ENCODE results near the gene CAPN7. TPM values are rescaled to one million over a fixed set of nuclear protein-coding genes. Genes with fewer than 3 reads are reported as not detected.

The CAPN7 gene
- total RNA-seq (10 to 100 TPM; 52.8 to 70.8 (median 58.6) TPM), polyA plus RNA-seq (10 to 100 TPM; 12.5 to 15.6 (median 13.2) TPM)

DNA sequence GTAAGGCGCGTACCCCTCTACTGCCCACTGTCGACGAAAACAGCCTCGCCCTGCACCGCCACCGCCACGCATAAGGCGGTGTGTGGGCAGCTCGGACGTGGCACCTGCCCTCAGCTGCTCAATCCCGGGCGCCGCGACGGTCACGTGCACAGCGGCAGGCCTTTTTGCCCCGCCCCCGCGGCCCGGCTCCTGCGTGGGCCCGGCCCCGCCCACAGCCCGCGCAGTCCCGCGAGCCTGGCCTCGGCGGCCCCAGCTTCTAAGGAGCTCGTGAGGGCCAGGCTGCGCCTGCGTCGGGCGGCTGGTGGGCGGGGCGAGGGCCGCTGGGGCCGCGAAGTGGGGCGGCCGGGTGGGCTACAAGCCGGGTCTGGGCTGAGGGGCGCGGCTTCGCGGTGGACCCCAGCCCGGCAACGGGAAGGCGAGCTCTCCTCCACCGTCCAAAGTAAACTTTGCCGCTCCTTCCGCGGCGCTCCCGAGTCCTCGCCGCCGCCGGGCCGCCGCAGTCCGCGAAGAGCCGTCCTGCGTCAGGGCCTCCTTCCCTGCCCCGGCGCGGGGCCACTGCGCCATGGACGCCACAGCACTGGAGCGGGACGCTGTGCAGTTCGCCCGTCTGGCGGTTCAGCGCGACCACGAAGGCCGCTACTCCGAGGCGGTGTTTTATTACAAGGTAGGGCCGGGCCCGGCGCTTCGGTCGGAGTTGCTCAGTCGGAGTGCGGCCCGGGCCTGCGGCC is at the start of gene CAPN7:
Gene CAPN7 (plus strand): TSS at position 313 of the 728 bp plus-strand sequence. CDS start 250 bp downstream, at position 563.
- DNase-seq, result peak; percentile 98
- Histone ChIP-seq H3K27ac (peak within 1 kb of the TSS; percentile 97 to 99 (median 98)), H3K4me3 (peak within 1 kb of the TSS; percentile 90 to 96 (median 94)), H3K36me3 (peaks cover 0 to 16% (median 2%) of the 10 kb centered on the region in 4 donors), H3K9me3 (no peaks in the 10 kb centered on the region), H3K4me1 (peaks cover 0 to 38% (median 30%) of the 10 kb centered on the region in 4 donors), H3K27me3 (no peaks in the 10 kb centered on the region)
- WGBS, 2 donors, result 0 to 1% methylated on average over 92 of the region's 92 CpGs
- intact Hi-C loops (cut with DNase I), result loop anchor here (2.0 to 5.0 kb wide), 3 partner anchors 51 to 126 kb away; partner anchors contain the start of gene SH3BP5
- no peak for TF ChIP-seq EP300 (IDR thresholded peaks at IDR 0.05)
- peak; percentile 35 to 60 for TF ChIP-seq POLR2A (IDR thresholded peaks at IDR 0.05)
- TF ChIP-seq POLR2AphosphoS5 (IDR thresholded peaks at IDR 0.05), result peak; percentile 87 to 97 (median 95)
- peak; percentile 7 to 47 (median 40) for TF ChIP-seq CTCF (IDR thresholded peaks at IDR 0.05)

- peaks cover 0 to 21% (median 11%) of the 10 kb centered on the region in 3 donors for H3K27me3 ChIP-seq
- no peaks in the 10 kb centered on the region for H3K36me3 ChIP-seq
- H3K4me3 ChIP-seq, result no peak overlapping the region
- TF ChIP-seq POLR2A (IDR thresholded peaks at IDR 0.05), result no peak
- TF ChIP-seq EP300 (IDR thresholded peaks at IDR 0.05), result no peak
- TF ChIP-seq CTCF (IDR thresholded peaks at IDR 0.05), result no peak
- no peak for TF ChIP-seq POLR2AphosphoS5 (IDR thresholded peaks at IDR 0.05)
- no peak overlapping the region for H3K27ac ChIP-seq
- H3K9me3 ChIP-seq, result peaks cover 0 to 3% (median 0%) of the 10 kb centered on the region in 4 donors
- intact Hi-C loops (cut with DNase I), result no loop called here
- no peak for DNase-seq
- H3K4me1 ChIP-seq, result no peaks in the 10 kb centered on the region
Measured at GRCh38 chr3:15157441-15157840, 48.6 kb upstream of the CAPN7 start.

- Histone ChIP-seq H3K27me3 (peaks cover 0 to 21% (median 11%) of the 10 kb centered on the region in 3 donors), H3K36me3 (no peaks in the 10 kb centered on the region), H3K27ac (no peak overlapping the region), H3K4me1 (no peaks in the 10 kb centered on the region), H3K9me3 (peaks cover 0 to 3% (median 0%) of the 10 kb centered on the region in 4 donors), H3K4me3 (no peak overlapping the region)
- DNase-seq, result no peak
- TF ChIP-seq EP300 (IDR thresholded peaks at IDR 0.05) (no peak), POLR2AphosphoS5 (IDR thresholded peaks at IDR 0.05) (no peak), CTCF (IDR thresholded peaks at IDR 0.05) (no peak), POLR2A (IDR thresholded peaks at IDR 0.05) (no peak)
- WGBS, 2 donors, result 66 to 71% methylated on average over 5 of the region's 5 CpGs
- intact Hi-C loops (cut with DNase I), result no loop called here
Measured at GRCh38 chr3:15159501-15160136, 46.4 kb upstream of the CAPN7 start.

- no peak for DNase-seq
- no peak for TF ChIP-seq POLR2AphosphoS5 (IDR thresholded peaks at IDR 0.05)
- no peak for TF ChIP-seq EP300 (IDR thresholded peaks at IDR 0.05)
- no peak for TF ChIP-seq POLR2A (IDR thresholded peaks at IDR 0.05)
- TF ChIP-seq CTCF (IDR thresholded peaks at IDR 0.05), result no peak
- Histone ChIP-seq H3K27me3 (peaks cover 0 to 13% (median 5%) of the 10 kb centered on the region in 3 donors), H3K4me1 (no peaks in the 10 kb centered on the region), H3K27ac (no peak overlapping the region), H3K9me3 (peaks cover 0 to 3% (median 0%) of the 10 kb centered on the region in 4 donors), H3K4me3 (no peak overlapping the region), H3K36me3 (no peaks in the 10 kb centered on the region)
- intact Hi-C loops (cut with DNase I), result no loop called here
- 79 to 81% methylated on average over 3 of the region's 3 CpGs for WGBS, 2 donors
Measured at GRCh38 chr3:15160662-15161061, 45.4 kb upstream of the CAPN7 start.

Measured in sigmoid colon (tissue), 7 donors.